Peyer's patch (tissue), 4 donors: Measurements from ENCODE around the gene MTFR1L. TPM values are rescaled to one million over a fixed set of nuclear protein-coding genes. Genes with fewer than 3 reads are reported as not detected.

Source experiments
- DNase-seq, 3 donors: peaks; one replicate each; pipeline ENCODE4 v3.0.0-alpha.2; 2017 to 2019
- H3K27ac ChIP-seq, 4 donors: fragments of 200-600 bp; sonication (generic); one replicate each; pipeline ENCODE4 v1.5.1; 2016 to 2019
- H3K27me3 ChIP-seq, 2 donors: fragments of 200-600 bp; sonication (generic); one replicate each; pipeline ENCODE4 v1.5.1; 2019
- H3K36me3 ChIP-seq, 3 donors: fragments of 200-600 bp; sonication (generic); one replicate each; pipeline ENCODE4 v1.5.1; 2016 to 2019
- H3K4me1 ChIP-seq, 4 donors: fragments of 200-600 bp; sonication (generic); one replicate each; pipeline ENCODE4 v1.5.1; 2016 to 2019
- H3K4me3 ChIP-seq, 4 donors: fragments of 200-600 bp; sonication (generic); 1 replicate in 3 of 4; 2 replicates in 1 of 4; pipeline ENCODE4 v1.5.1; 2016 to 2019; ENCODE audit warnings: mild to moderate bottlenecking in 1 of 4
- H3K9me3 ChIP-seq, 4 donors: fragments of 200-600 bp; sonication (generic); one replicate each; pipeline ENCODE4 v1.5.1; 2016 to 2019; ENCODE audit warnings: mild to moderate bottlenecking in 1 of 4
- CTCF ChIP-seq, 6 experiments: fragments of 450-650 bp in 4 of 6; fragments of 200-600 bp in 2 of 6; sonication (generic) in 1 of 6; IDR thresholded peaks; one replicate each; pipeline ENCODE4 v1.5.1; 2017 to 2019; ENCODE audit warnings: antibody characterized with exemption in 6 of 6, mild to moderate bottlenecking in 3 of 6, moderate library complexity in 1 of 6
- POLR2A ChIP-seq, 2 donors: fragments of 450-650 bp; IDR thresholded peaks; one replicate each; pipeline ENCODE4 v1.5.1; 2017; ENCODE audit warnings: antibody characterized with exemption in 2 of 2, mild to moderate bottlenecking in 2 of 2, moderate library complexity in 2 of 2
- total RNA-seq, 4 donors: library from RNA; depleted of rRNA; stranded (reverse); fragments of >200 nt; gene quantifications; one replicate each; pipeline ENCODE4 v1.1.0, GENCODE V29; 2016

MTFR1L gene
- total RNA-seq, 4 donors from 2014 or later = 122 to 173 (median 131) TPM

GRCh38 chr1:25798666-25799351, 20.9 kb upstream of the MTFR1L start:
- Histone ChIP-seq H3K4me3 (no peak overlapping the region), H3K36me3 (no peaks in the 10 kb centered on the region), H3K9me3 (no peaks in the 10 kb centered on the region), H3K4me1 (peaks cover 0 to 22% (median 12%) of the 10 kb centered on the region in 4 donors), H3K27ac (peak overlapping the region in 2 of 4 donors; percentile 74 to 75), H3K27me3 (no peaks in the 10 kb centered on the region)
- TF ChIP-seq CTCF (IDR thresholded peaks at IDR 0.05) = no peak
- no peak for TF ChIP-seq POLR2A (IDR thresholded peaks at IDR 0.05)
- DNase-seq = no peak

DNA sequence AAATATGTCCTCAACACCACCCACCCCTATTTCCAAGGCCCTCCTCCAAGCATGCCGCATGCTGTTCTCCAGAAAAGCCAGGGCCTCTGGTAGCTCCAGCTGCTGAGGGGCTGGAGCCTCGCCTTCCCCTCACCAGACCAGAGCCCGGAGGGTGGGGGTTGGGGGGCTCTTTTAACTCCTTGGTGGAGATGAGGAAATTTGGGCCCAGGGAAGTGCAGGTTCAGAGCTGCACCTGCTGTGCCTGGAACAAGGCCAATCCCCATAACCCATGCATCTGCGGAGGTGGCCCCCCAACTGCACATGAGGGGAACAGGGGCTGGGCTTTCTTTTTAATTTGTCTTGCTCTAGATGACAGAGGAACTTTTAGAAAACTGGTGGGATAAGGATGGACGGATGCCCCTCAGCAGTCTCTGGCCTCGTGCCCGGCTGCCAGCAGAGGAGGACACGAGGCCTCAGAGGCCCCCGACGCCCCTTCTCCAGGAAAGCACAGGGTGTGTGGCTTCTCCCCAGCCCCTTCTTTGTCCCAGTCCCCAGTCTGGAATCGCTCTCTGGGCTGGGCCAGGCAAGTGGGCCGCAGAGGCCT, 20.3 kb upstream of the MTFR1L start:
- Histone ChIP-seq H3K27me3 (no peaks in the 10 kb centered on the region), H3K9me3 (no peaks in the 10 kb centered on the region), H3K27ac (peak overlapping the region; percentile 54 to 75 (median 74)), H3K36me3 (no peaks in the 10 kb centered on the region), H3K4me3 (peak overlapping the region; percentile 42 to 74 (median 60)), H3K4me1 (peaks cover 0 to 22% (median 12%) of the 10 kb centered on the region in 4 donors)
- no peak for DNase-seq
- TF ChIP-seq POLR2A (IDR thresholded peaks at IDR 0.05) (no peak), CTCF (IDR thresholded peaks at IDR 0.05) (no peak)

- H3K27me3 ChIP-seq = no peaks in the 10 kb centered on the region
- H3K27ac ChIP-seq = peak within 1 kb of the TSS; percentile 54 to 75 (median 74)
- TF ChIP-seq POLR2A (IDR thresholded peaks at IDR 0.05) (no peak), CTCF (IDR thresholded peaks at IDR 0.05) (no peak)
- peaks cover 0 to 3% (median 0%) of the 10 kb centered on the region in 3 donors for H3K36me3 ChIP-seq
- H3K4me3 ChIP-seq = peak within 1 kb of the TSS; percentile 55 to 74 (median 60)
- H3K4me1 ChIP-seq = peaks cover 0 to 22% (median 12%) of the 10 kb centered on the region in 4 donors
- H3K9me3 ChIP-seq = no peaks in the 10 kb centered on the region
- DNase-seq = peak; percentile 36 to 77 (median 75)
Observed at GRCh38 chr1:25799935-25800702, 19.6 kb upstream of the MTFR1L start, which contains the start of gene SELENON. TSS of gene SELENON (plus strand) at chr1:25800193. CDS start at chr1:25800231, 38 bp downstream.

GRCh38 chr1:25800703-25801377, 18.9 kb upstream of the MTFR1L start:
- peaks cover 0 to 7% (median 0%) of the 10 kb centered on the region in 3 donors for H3K36me3 ChIP-seq
- peak in 1 of 3 donors; percentile 48 for DNase-seq
- H3K4me3 ChIP-seq = peak overlapping the region; percentile 55 to 74 (median 60)
- TF ChIP-seq CTCF (IDR thresholded peaks at IDR 0.05) = no peak
- peaks cover 0 to 27% (median 12%) of the 10 kb centered on the region in 4 donors for H3K4me1 ChIP-seq
- peak overlapping the region; percentile 26 to 66 (median 56) for H3K27ac ChIP-seq
- no peaks in the 10 kb centered on the region for H3K9me3 ChIP-seq
- no peaks in the 10 kb centered on the region for H3K27me3 ChIP-seq

DNA sequence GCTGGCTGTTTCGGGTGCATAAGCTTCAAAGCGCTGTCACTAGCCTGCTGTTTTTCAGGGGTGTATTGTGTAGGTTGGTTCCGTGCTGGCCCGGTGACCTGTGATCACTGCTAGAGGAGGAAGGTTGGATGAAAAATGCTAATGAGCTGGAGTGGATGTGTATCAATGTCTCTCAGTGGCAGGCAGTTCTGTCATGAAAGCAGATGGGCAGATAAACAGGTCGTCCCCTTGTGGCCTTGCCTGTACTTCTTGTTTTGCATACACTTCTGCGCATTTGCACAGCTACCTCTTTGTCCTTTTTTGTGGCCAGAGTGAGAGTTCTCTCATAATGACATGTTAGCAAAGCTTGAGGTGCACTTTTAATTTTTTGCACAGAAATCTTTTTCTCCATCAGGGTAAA, 16.8 kb upstream of the MTFR1L start:
- peak overlapping the region in 1 of 4 donors; percentile 32 for H3K27ac ChIP-seq
- H3K4me1 ChIP-seq = peaks cover 0 to 38% (median 12%) of the 10 kb centered on the region in 4 donors
- no peak overlapping the region for H3K4me3 ChIP-seq
- TF ChIP-seq CTCF (IDR thresholded peaks at IDR 0.05) (no peak), POLR2A (IDR thresholded peaks at IDR 0.05) (no peak)
- peak in 1 of 3 donors; percentile 43 for DNase-seq
- H3K27me3 ChIP-seq = no peaks in the 10 kb centered on the region
- H3K36me3 ChIP-seq = peaks cover 0 to 7% (median 0%) of the 10 kb centered on the region in 3 donors
- no peaks in the 10 kb centered on the region for H3K9me3 ChIP-seq
